CMK (cell line): ENCODE data around the gene DNAJB14.
"Not testable (repeated sequence)": the region's sequence is repeated elsewhere in the genome, so short reads cannot be mapped to it uniquely, and the experiment has no call there.

Experiments
- DNase-seq: peaks from one replicate; pipeline ENCODE4 v3.0.0-alpha.2; 2010; ENCODE audit warnings: low read depth

DNAJB14 gene

DNA sequence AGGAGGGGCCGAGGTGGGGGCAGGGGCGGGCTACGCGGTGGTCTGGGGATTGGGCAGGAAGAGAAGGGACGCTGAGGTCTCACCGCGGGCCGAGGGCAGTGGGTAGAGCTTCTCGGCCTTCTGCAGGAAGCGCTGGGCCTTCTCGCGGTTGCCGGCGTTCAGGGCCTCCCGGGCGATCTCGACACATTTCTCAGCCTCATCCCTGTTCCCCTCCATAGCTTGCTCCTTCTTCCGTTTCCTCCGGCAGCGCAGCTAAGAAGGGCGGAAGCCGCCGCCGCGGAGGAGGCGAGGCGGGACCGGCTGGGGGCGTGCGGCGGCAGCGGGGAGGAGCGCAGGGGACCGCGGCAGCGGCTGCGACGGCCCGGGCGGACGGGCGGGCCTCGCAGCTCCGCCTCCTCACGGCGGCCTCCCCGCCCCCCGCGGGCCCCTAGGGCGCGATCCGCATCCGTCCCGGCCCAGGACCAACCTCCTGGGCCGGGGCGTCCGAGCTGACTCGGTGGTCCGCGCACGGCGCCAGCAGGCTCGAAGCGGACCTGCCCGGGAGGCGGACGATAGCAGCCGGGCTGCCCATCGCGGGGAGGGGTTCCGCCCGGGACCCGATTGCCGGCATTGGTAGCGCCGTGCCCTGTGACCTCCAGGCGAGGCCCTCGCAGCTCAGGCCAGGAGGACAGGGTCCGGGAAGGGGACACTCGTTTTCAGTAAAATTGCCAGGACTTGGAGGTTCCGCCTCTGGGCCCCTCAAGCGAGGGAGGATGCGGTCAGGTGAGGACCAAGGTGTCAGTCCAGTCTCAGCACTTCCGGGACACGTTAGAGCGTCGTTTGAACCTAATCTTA, at the start of gene DNAJB14:
TSS of gene DNAJB14 (minus strand) at position 263 of the 834 bp plus-strand sequence. CDS start at position 216, 47 bp downstream.
- DNase-seq = peak; percentile 63

DNA sequence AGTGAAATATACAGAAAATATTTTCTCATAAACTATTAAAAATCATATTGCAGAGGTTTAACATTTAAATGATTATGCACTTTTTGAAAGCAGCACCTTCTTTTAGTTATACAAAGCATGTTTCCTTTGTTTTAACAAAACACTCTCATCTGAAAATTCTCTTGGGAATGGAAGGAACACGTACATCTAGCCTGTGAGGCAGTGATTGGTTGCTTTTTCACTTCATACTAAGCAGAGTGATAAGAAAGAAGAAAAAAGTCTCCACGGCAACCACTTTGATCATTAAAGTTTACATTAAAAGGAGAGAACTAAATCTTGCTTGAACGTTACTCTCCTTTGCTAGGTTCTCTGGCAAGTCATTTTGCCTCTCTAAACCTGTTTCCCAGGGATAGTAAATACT, 45.3 kb upstream of the DNAJB14 start:
- DNase-seq = no peak

DNA sequence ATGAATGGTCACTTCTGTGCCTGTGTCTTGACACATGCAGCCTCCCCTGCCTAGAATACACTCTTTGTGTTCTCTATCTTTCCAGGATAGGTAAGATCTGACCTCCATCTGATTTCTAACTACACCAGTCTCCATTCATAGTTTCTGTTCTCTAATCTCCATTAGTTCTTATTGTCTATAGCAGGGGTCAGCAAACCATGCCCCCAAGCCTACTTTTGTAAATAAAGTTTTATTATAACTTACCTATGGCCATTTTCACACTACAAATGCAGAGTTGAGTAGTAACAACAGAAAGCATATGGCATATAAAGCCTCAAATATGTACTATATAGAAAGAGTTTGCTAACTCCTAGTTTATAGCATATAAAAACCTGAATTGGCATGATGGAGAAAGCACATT, 41.3 kb upstream of the DNAJB14 start:
- DNase-seq = no peak

DNA sequence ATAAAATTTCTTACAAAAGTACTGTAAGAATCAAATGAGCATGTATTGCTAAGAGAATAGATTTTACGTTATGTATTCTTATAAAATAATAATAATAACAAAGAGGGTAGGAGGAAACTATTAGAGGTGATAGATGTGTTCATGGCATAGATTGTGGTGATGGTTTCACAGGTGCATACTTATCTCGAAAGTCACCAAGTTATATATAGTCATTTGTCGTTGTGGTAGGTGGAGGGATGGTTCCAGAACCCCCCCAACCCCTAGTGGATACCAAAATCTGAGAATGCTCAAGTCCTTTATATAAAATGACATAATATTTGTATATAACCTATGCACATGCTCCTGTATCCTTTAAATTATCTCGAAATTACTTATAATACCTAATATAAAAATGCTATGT, 40.4 kb upstream of the DNAJB14 start:
- no peak for DNase-seq

DNA sequence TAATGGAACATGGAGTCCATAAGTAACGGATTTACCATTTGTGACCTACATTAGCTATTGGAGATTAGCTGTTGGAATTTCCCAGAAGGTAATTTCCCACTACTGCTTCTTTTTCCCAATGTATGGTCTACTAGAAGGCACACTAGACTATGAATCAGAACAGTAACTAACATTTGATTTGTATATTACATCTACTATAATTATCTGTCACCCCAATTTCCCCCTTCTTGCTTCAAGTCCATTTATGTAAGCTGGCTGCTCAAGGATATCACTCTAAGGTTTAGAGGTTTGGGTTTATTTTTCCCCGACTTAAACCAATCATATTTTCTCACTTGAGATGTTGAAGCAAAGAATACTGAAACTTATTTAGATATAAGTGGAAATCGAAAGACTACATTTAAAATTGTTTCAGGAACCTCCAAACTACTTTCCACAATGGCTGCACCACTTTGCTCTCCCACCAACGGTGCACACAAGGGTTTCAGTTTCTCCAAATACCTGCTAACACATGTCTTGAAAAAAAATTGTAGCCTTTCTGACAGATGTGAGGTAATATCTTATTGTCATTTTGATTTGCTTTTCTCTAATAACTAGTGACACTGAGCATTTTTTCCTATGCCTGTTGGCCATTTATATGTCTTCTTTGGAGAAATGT, 37.0 kb upstream of the DNAJB14 start:
- DNase-seq = no peak

DNA sequence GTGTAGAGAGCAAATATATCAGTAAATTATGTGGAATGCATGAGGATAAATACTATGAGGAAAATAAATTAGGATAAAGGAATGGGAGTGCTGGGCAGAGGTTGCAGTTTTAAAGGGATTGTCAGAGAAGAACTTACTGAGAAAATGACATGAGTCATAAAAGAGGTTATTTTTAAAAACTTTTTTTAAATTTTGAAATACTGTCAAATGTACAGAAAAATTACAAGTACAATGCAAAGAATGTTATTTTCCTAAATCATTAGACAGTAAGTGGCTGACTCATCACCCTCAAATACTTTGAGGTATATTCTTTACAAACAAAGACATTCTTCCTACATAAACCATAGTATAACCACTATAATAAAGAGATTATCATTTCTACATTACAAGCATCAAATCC, 33.5 kb upstream of the DNAJB14 start:
- DNase-seq = no peak

DNA sequence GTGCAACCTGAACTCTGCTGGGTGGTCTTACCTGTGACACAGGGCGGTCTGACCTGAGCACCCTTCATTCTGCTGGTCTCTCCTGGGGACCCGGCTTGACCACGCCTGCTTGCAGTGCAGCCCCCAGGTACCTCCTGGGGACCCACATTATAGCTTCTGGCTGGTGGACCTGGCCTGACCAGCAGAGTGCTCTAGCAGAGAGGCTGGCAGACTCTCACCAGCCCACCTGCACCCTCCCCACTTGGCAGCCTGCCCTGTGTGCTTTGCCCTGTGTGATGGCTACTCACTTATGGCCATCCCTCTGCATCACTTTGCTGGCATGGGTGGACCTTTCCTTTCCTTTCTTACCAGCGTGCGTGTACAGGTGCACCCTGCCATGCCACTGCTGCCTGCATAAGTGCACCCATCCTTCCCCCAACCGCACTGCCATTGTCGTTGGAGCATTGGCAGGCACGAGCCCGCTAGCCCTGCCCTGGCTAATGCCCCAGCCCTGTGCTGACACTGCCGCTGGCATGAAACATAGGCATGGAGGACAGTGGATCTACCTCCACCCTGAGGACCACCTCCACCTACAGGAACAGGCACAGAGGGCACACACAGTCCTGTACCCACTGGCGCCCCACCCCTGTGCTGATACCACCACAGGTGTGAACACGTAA, 25.2 kb upstream of the DNAJB14 start:
- no peak for DNase-seq

DNA sequence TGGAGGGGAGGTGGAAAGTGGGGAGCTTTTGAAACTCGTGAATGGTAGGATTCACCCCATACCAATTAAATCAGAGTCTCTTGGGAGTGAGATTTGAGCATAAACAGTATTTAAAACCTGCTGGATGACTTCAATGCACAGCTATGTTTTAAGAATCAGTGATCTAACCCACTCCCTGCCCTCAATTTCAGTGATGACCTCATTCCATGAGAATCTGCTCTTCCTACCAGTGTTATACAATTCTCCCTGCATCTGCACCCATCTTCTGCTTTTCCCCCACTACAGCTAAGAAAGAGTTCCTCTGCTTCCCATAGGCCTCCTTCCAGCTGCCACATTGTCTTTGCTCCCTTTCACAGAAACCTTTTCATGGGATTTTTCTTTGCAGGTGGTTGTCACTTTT, 21.9 kb upstream of the DNAJB14 start:
- DNase-seq = no peak

DNA sequence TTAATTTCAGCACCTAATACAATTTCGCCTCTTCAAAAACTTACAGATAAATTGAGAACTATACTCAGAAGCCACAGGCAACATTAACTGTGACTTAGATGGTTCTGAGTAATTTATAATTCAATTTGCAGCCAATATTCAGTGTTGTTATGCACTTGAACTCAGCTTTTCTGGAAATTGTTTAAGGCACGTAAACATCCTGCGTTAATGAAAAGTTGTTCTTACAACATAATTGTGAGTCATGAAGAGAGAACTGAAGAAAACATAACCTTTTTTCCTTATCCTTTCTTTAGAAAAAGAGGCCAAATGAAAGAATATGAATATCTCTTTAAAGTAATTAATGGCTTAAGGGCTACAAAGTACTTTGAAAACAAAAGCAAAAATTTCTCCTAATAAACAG, 20.3 kb upstream of the DNAJB14 start:
- no peak for DNase-seq

DNA sequence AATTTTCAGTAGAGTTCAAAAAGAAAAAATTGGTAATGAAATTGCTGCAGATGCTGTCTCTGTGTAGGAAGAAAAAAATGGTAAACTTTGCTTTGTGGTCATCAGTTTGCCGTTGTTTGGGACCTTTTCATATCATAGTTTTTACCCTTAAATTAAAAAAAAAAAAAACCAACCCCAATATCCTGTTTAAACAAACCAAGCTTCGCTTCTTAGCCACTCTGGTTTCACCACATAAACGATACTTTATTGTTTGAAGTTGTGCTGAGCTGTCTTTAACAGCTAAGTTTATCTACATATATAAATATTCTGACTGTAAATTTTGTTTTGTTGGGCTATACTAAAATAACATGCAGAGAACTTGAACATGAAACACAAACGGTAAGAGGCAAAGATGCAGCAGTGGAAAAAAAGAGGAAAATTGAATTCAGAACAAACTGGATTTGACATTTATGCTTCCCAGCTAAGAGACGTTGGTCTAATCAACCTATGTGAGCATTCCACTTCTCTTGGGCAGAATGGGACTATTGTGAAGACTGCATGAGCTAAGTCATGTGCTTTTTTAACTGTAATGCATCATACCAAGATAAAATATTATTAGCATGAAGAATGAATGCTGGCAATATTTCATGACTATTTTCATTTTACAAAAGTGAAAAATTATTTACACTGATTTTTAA, 19.4 kb upstream of the DNAJB14 start:
- DNase-seq = no peak

DNA sequence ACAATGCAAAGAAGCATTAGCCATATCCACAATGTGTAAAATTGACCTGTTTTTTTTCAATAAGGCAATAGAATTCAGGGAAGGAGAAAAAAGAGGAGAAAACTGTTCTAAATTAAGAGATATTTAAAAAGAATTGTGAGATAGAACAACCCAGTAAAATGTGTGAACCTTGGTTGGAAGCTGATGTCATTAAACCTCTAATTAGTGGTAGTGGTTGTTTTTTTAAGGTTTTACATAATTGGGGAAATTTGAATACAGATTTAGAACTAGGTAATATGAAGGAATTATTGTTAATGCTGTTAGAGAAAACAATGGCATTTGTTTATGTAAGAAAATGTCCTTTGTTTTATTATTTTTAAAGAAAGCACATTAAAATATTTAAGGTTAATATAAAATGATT, 18.8 kb upstream of the DNAJB14 start:
- DNase-seq = no peak

DNA sequence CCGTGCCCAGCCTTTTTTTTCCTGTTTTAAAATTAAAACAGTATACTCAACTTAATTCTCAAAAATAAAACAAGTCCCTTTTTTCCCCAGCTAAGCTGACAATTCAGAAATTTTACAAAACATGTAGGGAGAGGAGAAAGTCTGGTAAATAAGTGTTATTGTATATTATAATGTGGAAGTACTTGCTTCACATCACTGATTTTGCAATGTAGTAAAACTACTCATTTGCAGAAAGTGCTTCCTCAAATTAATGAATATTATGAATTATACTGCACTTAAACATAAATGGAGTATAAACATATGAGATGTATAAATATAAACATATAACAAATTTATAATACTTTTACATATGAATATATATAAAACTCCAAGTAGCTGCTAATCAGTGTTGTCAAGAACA, 15.3 kb upstream of the DNAJB14 start:
- no peak for DNase-seq

DNA sequence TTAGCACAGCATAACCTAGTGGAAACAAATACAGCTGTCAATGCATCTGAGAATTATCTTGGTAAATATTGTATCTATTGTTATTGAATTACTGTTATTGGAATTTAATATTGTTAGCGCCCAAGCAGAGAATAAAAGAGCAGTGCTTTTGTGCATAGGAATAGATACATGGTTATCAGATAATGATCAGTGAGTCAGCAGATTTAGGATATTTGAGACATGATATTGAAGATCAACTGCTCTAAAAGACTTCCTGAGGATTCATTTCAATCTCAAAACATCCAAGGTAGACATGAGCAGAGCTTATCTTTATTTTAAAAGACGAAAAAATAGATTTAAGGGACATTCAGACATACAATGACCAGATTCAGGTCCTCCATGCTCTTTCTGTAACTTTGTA, 14.2 kb upstream of the DNAJB14 start:
- no peak for DNase-seq

DNA sequence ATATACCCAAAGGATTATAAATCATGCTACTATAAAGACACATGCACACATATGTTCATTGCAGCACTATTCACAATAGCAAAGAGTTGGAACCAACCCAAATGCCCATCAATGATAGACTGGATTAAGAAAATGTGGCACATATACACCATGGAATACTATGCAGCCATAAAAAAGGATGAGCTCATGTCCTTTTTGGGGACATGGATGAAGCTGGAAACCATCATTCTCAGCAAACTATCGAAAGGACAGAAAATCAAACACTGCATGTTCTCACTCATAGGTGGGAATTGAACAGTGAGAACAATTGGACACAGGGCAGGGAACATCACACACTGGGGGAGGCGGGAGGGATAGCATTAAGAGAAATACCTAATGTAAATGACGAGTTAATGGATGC, 11.8 kb upstream of the DNAJB14 start:
- not testable (repeated sequence) for DNase-seq

DNA sequence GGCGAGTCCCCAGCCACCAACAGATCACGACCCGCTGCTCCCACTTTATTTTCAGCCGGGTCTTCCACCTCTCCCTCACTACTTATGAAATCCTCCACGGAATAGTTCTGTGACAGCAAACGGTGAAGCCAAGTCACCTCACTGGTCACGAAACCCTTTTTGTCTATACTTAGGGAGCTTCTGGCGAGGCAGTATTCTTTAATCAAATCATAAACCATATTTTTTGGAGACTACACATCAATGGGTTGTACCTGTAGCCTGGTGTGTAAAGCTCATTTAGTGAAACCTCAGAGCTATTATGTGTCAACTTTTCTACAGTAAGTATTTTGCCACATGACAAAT, 4.5 kb upstream of the DNAJB14 start:
- no peak for DNase-seq

DNA sequence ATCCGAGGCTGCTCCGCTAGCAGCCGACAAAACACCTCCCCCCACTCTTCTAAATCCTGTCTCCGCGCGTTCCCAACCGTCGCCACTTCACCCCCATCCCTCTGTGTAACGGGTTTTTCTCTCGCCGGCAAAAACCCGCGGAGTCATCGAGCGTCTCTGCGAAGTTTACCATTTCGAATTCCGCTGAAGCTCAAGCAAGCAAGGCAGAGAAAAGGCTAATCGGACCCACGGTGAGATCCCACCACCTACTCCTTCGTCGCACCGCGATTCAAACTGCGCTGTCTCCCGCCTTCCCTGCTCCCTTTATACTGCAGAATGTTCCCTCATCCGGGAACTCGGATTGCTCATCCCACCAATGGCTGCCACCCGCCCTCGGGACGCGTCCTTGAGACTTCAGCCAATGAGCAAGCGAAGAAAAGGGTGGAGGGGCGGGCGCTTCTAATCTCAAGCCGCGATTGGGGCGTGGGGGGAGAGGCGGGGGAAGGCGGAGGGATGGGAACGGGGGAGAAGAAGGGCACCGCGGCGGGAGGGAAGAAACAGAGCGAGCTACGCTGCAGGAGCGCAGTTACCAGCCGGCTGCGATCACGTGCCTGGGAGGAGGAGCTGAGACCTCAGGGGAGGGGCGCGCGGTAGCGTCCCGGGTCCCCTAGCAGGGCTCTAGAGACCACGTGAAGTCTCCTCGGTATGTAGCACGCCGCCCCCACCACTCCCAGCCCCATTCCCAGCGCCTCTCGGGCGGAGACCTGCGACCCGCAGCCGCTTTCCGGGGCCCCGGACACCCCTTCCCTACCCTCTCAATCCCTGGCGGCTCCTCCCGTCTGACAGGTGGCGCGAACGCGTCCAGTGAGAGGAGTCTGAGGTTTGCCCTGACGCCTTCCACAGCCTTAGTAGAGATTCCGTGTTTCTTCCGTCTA, 3.8 kb upstream of the DNAJB14 start, which contains the start of gene H2AZ1:
TSS of gene H2AZ1 (minus strand) at position 277 of the 914 bp plus-strand sequence. CDS start at position 172, 105 bp downstream.
- DNase-seq = peak; percentile 95

DNA sequence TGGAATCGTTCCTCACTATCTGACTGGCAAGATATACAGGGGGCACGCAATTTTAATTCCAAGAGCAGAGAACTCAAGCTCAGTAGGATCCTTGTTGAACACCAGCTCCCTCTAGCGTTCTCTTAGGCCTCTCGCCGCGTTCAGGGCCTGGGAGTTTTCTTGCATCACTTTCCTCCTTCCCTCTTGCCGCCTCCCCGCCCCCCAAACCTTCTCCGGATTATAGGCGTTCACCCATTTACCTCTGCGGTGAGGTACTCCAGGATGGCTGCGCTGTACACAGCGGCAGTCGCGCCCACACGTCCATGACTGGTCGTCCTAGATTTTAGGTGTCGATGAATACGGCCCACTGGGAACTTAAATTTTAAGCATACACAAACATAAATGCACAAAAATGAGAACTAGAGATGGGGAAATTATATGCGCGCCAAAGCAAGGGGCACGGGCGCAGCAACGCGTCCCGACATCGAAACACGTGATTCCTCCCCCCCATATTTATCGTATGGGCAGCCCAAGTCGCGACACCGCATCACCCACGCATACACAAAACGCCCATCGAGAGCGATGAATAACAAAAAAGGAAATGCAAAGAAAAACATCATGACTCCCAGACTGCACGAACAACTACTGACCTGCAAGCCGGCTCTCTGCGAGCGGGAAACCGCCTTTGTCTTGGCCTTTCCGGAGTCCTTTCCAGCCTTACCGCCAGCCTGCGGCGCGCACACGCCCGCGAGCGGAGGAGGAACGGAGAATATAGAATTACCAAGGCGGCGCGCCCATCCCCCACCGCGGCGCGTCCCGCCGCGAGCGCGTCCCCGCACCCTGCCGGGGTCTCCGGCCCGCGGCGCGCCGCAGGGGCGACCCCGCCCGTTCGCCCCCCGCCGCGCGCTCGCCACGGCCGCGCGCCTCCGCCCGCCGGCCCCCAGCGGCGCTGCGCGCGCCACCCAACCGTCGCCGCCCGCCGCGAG, 2.9 kb upstream of the DNAJB14 start:
- peak; percentile 71 for DNase-seq

DNA sequence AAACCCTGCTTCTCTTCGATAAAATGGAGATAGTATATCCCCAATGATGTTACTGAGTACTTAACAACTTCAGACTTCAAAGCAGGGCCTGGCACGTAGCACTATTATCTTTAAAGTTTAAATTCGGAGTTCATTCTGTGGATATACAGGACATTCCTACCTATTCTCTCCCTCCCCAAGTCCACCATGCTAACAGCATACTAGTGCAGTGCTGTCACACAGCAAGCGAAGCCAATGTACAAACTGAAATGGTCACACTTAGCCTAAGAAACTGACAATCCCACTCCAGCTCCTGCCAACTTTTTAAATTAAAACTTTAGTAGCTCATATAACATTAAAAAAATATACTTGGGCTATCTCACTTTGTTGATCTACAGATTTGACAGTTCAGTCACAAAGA, 1.2 kb upstream of the DNAJB14 start:
- no peak for DNase-seq

DNA sequence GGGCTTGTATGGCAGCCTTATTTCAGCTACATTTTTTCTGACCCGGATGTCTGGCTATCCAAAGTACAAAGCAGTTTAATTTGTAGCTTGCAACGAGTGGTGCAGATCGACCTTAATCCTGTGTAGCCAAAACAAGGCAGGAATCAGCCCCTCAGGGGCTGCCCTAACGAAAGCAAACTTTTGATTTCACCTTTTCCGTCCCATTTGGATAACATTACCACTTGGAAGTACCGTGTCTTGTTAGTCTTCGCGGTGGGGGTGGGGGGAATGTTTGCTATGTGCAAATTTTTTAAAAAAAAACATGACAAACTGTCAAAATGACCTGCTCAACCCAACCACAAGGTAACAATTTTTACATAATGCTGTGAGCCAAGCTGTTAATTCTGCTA, 766 bp upstream of the DNAJB14 start:
- DNase-seq = peak; percentile 41

DNA sequence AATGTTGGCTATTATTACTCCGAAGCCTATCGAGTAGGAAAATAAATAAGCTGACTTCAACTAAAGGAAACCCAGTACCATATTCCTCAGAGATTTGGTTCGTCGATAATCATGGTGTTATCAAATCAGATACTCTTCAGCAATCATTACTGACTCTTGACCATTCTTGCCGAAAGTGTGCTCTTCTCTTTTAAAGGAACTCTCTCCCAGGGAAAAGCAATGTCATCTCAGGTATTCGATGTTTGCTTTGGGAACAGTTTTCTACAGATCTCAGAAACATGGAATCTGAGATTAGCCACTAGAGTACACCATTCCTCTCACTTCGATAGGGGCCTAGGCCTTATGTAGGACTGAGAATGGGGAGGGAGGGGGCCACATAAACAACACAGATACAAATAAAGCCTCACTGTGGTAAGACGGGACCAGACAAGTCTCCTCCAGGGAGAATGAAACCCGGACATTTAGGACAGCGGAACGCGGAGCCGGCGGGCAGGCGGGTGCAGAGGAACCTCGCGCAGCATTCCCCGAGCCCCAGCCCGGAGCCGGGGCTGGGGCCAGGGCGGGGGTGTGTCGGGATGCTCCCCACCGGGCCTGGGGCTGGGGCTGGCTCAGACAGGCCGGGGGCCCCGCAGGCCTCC, 581 bp downstream of the DNAJB14 start:
- no peak for DNase-seq
